ENCODE data around the gene RNF146.

The RNF146 gene

DNA sequence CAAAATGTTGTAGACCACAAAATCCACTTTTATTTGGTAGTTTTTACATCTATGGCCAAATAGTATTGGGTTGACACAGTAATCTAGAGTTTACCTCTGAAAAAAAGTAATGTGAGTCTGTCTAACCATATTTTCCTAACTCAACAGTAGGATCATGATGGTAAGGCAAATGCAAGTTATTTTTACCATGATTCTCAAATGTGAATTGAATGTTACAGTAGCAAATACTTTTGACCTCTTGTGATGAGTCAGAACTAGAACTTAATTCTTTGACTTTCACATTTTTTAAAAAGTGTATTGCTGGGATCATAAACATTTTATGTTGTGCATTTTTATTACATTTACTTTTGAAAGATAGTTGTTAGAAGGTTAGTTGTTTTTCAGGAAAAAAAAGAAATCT, 22.0 kb downstream of the RNF146 start:
- no peak for DNase-seq

DNA sequence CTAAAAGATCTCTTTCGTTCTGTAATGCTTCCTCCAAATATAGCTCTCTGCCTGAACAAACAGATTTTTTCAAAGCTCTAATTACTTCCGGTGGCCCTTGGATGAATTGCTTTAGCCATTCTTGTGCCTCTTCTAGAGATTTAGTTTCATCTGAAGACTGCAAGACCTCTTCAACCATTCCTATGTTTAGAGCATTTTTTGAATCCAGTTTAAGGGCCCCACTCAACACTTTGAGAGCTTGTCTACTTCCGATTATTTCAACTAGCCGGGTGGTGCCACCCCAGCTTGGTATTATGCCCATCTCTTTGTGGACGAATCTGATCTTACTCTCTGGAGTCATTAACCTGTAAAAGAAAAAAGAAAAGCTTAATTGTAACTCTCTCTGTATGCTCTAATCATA, 23.3 kb downstream of the RNF146 start:
- no peak for DNase-seq

DNA sequence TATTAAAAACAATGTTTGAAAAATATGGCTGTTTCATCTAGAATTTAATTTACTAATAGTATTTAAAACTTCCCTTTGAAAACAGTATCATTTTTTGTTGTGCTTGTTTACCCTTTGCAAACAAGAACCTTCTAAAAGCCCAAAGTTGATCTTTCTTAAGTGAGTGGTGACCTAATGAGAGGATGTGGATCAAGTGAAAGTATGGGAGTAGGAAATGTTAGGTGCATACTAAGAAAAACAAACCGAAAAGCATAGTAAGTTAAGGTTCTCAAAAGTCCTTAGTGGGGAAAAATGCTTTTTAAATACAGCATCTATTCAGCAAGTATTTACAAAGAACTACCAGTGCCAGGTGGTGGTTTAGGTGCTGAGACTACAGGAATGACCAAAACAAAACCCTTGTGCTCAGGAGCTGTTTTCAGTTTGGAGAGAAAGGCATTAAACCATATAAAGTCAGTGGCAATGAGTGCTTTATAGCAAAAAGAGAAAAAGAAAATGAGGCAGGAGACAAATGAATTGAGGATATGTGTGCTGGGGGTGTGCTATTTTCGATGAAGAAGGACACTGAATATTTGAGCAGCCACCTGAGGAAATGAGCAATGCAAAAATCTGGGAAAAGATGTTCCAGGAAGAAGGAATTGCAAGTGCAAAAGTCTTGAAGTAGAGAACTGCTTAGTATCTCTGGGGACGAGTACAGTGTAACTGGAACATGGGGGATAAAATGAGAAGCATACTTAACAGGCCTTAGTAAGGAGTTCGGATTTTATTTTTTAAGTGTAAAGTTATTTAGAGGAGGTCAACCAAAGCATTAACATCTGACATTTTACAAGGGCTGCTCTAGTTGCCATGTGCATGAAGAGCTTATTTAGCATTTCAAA, 24.0 kb downstream of the RNF146 start:
- no peak for DNase-seq

DNA sequence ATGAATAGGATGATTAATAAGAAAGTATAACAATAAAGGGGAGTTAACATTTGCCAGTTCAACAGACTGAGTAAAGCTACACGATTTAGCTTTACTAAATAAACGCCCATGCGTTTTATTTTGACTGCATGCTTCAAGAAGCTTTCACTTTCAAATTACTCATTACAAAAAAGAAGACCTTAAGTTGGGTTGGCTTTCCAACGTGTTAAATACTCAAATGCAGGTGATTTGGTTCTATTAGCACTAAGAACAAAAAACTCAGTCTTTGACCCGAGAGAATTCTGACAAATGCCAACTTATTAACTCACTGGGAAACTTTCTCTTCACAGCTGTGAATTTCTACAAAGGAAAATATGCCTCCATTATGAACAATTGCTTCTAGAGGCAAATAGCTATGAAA, 24.8 kb downstream of the RNF146 start:
- no peak for DNase-seq

DNA sequence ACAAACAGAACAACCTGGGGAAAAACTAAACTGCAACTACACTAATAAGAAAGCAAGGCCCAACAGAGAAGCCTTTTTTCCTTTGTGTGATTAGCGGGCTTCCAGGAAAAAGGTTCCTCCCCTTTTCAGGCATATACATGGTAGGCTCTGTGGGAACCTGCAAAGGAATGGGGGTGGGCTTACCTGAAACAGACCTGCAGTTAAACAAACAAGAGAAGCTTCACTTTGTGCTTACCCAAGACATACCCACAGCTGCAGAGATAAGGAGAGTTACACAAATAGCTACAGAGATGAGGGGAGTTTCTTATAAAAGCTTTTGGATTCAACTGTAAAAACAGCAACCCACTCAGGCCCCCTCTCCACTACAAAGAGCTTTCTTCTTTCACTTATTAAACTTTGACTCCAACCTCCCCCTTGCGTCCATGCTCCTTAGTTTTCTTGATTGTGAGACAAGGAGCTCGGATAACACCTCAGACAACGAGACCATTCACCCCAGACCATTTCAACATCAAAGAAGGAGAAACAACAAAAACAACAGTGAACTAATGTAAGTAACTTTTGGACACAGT, 30.9 kb downstream of the RNF146 start:
- DNase-seq: no peak

DNA sequence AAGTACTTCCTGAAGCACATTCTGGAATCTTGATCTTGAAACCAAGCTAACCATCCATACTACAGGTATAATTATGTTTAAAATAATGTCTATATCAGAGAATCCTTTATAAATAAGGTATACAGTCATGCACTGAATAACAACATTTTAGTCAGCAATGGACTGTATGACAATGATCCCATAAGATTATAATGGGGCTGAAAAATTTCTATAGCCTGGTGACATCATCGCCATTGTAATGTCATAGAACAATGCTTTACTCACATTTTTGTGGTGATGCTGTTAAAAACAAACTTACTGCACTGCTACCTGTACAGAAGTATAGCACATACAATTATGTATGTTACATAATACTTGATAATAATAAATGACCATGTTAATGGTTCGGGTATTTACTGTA, 31.8 kb downstream of the RNF146 start:
- no peak for DNase-seq

DNA sequence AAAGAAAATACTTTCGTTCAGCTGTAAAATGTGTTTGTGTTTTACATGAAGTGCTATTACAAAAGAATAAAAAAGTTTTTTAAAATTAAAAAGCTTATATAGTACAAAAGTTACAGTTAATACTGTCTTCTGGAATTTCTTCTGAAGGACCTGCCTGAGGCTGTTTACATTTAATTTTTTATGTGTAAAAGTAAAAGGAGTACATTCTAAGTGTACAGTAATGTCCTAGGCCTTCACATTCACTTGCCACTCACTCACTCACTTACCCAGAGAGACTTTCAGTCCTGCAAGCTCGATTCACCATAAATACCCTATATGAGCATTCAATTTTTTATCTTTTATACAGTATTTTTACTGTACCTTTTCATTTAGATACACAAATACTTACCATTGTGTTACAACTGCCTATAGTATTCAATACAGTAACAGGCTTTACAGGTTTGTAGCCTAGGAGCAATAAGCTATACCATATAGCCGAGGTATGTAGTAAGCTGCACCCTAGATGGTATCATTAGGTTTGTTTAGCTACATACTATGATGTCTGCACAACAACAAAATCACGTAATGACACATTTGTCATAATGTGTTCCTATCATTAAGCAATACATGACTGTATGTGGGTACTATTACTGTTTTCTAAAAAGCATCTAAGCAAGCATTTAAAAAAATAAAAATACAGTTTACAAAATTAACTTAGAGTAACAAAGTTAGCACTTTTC, 33.0 kb downstream of the RNF146 start:
- no peak for DNase-seq

DNA sequence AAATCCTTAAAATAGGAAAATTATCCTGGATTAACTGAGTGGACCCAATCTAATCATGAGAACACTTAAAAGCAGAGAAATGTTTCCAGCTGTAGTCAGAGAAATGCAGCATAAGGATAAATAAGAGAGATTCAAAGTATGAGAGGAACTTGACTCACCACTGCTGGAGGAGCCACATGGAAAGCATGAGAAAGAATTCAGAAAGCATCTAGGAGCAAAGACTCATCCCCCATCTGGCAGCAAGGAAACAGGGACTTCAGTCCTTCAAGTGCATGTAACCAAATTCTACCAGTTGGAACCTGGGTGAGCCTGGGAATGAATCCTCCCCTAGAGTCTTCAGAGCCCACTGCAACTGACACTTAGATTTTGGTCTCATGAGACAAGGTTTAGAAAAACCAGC, 33.7 kb downstream of the RNF146 start:
- no peak for DNase-seq

DNA sequence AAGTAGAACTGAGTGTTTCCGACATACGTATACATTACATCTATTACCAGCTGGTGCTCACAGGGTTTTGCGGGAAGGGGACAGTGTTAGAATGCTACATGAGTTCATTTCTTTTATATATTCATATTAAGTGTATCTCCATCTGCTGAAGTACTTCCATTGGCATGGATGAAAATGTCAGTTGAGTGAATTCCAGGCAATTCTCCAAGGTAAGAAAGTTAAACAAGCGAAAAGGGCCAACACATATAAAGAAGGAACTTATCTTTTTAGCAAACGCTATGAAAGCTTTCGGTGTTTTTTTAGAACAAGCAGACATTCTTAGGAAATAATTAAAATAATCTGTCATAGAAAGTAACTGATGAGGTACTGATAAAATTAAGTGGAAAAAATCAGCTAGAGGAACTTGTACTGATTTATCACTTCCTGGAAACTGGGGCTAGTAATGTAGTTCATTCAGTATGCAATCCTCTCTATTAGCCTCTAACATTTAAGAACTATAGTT, 34.6 kb downstream of the RNF146 start:
- DNase-seq: no peak

DNA sequence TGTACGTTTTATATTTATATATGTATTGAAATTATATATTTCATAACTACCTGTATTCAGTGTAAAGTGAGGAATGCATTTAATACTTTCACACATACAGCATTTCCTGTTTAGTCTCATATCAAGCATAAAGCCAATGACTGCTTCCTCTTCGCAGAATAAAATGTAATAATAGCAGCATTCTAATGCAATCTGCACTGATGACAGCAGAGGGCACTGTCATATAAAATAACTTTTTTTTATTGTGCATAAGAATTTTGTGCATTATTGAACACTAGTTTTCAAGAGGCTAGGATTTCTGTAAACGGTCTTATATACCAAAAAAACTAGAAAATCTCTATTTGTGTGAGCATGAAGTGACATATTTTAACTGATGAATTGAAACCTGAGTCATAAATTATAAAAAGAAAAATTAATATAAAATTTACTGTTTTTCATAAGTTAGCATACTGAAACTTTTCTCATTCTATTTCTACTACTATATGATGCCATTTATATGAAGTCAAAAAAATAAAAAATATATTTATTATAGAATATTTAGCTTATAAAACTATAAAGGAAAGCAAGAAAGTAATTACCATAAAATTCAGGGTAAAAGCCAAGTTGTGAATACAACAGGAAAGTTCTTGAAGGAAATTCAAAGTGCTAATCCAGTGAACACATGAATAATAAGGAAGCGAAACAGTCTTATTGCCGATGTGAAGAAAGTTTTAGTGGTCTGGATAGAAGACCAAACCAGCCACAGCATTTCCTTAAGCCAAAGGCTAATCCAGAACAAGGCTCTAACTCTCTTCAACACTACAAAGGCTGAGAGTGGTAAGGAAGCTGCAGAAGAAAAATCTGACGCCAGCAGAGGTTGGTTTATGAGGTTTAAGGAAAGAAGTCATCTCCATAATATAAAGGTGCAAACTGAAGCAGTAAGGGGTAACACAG, 36.3 kb downstream of the RNF146 start:
- peak; percentile 98 for DNase-seq

DNA sequence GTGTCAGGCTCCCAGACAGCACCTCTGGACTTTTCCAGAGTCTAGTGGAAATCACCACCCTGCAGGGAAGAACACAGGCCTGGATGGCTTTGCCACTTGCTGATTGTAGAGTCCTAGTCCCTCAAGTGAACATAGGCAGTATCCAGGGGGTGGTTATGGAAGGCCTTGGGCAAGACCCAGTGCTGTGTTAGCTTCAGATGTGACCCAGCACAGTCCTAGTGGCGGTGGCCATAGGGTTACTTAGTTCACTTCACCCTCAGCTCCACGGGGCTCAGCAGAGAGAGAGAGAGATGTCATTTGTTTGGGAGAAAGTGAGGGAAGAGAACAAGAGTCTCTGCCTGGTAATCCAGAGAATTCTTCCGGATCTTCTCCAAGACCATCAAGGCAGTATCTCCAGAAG, 37.3 kb downstream of the RNF146 start:
- no peak for DNase-seq

DNA sequence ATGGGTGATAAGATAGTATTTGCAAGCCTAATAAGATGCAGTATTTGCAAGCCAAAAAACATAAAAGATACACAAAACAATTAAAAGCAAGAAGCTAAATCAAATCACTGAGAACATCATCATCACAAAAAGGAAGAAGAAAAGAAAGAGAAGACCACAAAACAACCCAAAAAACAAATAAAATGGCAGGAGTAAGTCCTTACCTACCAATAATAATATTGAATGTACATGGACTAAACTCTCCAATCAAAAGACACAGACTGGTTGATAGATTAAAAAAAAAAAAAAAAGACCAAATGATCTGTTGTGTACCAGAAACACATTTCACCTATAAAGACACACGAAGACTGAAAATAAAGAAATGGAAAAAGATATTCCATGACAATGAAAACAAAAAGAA, 39.1 kb downstream of the RNF146 start:
- no peak for DNase-seq

DNA sequence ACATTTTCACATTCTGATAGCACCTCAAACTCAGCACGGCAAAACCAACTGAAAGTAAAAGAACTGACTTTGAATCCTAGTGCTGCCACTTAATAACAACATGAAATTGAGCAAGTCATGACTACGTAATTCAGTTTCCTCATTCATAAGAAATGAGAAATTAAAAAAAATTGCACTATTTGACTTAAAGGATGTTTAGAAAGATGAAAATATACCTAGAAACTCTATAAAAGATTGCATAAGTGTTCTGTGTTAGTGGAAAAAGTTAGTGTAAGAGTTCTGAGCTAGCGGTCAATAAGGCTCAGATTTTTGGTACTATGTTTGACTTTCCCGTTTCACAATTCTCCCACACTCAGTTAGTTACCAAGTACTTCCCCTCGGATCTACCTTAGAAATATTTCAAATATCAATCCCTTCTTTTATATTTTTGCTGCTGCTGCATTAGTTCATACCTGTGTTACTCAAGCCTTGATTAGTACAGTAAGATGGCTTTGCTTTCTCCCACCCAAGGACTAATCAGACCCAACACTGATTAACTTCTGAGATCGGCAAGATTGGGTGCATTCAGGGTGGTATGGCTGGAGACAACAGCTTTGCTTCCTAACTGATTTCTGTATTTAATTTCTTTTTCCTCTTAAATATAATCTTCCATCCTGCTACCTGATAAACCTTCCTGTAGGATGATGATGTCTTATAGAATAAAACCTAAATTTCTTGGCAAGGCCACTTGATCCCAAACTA, 50.9 kb downstream of the RNF146 start:
- peak; percentile 54 for DNase-seq

DNA sequence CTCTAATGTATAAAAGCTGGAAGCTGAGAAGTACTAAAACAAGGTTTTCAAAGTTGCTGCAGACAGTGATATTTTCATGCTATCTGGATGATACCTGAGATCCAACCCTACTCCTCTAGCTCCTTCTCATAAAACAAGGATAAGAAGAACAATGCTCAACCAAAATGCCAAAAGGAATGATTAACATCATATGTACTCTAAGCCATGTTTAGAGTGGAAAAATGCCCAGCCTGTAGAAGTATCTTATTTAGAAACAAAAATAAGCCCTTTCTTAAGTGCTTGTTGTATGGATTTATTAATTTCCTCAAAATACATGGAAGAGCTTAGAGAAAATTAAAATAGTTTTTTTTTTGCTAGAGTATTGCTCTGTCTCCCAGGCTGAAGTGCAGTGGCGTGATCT, 53.0 kb downstream of the RNF146 start:
- no peak for DNase-seq

DNA sequence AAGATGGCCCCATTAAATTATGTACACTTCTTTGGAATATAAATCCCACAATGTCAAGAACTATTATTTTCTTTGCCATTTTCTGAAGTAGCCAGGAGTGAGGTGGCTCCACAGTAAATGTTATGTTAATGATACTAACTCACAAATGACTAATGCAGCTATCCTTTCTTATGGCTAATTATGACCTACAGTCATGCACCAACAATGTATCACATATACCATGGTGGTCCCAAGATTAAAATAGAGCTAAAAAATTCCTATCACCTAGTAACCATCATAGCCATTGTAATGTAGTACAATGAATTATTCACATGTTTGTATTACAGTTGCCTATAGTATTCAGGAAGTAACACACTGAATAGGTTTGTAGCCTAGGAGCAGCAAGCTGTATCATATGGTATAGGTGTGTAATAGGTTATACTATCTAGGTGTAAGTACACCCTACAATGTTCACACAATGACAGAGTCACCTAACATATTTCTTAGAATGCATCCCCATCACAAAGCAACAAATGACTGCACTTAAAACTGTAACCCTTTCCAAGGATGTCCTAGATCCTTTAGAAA, 61.5 kb downstream of the RNF146 start:
- DNase-seq: no peak

DNA sequence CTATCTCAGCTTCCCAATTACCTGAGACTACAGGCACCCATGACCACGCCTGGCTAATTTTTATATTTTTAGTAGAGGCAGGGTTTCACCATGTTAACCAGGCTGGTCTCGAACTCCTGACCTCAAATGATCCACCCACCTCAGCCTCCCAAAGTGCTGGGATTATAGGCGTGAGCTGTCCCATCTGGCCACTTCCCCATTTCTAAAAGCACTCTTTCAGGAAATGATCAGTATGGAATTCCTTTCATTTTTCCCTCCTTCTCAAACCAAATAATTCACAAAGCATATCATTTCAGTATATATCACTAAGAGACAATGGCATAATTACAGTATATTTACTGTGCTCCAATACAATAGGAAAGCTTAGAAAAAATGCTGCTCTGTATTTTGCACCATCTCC, 64.6 kb downstream of the RNF146 start:
- peak; percentile 16 for DNase-seq

DNA sequence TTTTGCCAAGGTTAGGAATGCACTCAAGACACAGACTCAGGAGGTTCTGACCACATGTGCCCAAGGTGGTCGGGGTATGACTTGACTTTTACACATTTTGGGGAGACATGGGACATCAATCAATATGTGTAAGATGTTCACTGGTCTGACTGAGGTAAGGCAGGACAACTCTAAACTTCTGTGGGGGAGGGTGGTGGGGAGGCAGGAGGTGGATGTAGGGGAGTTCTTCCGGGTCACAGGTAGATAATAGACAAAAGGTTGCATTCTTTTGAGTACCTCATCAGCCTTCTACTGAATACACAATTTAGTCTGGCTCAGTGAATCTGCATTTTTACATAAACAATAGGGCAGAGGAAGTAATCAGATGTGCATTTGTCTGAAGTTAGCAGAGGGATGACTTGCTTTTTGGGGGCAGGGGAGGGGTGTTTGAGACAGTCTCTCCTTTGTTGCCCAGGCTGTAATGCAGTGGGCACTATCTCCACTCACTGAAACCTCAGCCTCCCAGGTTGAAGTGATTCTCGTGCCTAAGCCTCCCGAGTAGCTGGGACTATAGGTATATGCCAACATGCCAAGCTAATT, 65.8 kb downstream of the RNF146 start:
- no peak for DNase-seq
